H1 (cell line): ENCODE measurements around the gene FEZF1.

ENCODE experiments used
- POLR2A ChIP-seq, 2 experiments: IDR thresholded peaks; 1 replicate in 1 of 2; 2 replicates in 1 of 2; pipeline ENCODE4 v1.6.1; 2011; ENCODE audit warnings: low read depth in 2 of 2, low read length in 2 of 2, mild to moderate bottlenecking in 2 of 2; ENCODE audit errors: control extremely low read depth in 1 of 2
- SP4 ChIP-seq: IDR thresholded peaks from 2 replicates; pipeline ENCODE4 v1.6.1; 2012; ENCODE audit warnings: low read length, inconsistent platforms

DNA sequence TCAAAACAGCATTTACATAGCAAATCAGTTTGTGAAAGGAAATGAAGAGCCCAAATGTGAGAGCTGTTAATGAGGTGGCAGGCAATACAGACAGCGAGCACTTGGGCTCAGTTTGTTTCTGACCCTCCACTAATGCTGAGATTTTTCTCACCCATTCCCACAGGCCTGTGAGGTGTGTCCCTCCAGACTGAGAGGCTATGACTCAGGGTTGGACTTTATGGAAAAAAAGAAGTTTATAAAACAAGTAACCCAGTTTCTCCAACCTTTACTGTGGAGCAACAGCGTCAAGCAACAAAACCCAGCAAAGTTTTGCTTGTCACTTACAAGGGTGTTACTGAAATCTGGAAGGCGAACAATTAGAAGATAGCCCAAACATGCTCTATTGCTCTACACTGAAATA is 4.9 kb upstream of the FEZF1 start:
- no peak for TF ChIP-seq POLR2A (IDR thresholded peaks at IDR 0.05; ENCODE audit: control extremely low read depth in 1 of 2, low read depth in 2 of 2, low read length in 2 of 2)
- TF ChIP-seq SP4, result no peak
